ENCODE measurements around the gene NPTX1.

Gene NPTX1

GRCh38 chr17:80474961-80475909 is 1.2 kb downstream of the NPTX1 start:
- Mint-ChIP-seq H3K27me3 (peaks cover 73% of the 10 kb centered on the region), H3K27ac (no peak overlapping the region)

GRCh38 chr17:80474231-80474960 is 2.0 kb downstream of the NPTX1 start:
- Mint-ChIP-seq H3K27ac (no peak overlapping the region), H3K36me3 (no peaks in the 10 kb centered on the region), H3K4me1 (peaks cover 23% of the 10 kb centered on the region), H3K9me3 (no peaks in the 10 kb centered on the region), H3K4me3 (peak overlapping the region; percentile 57), H3K27me3 (peaks cover 73% of the 10 kb centered on the region)
- ATAC-seq, result no peak

More at GRCh38 chr17:80474961-80475909, 1.2 kb downstream of the NPTX1 start:
- Mint-ChIP-seq H3K4me1 (peaks cover 23% of the 10 kb centered on the region), H3K4me3 (peak overlapping the region; percentile 57), H3K36me3 (no peaks in the 10 kb centered on the region), H3K9me3 (no peaks in the 10 kb centered on the region)
- ATAC-seq, result no peak

DNA sequence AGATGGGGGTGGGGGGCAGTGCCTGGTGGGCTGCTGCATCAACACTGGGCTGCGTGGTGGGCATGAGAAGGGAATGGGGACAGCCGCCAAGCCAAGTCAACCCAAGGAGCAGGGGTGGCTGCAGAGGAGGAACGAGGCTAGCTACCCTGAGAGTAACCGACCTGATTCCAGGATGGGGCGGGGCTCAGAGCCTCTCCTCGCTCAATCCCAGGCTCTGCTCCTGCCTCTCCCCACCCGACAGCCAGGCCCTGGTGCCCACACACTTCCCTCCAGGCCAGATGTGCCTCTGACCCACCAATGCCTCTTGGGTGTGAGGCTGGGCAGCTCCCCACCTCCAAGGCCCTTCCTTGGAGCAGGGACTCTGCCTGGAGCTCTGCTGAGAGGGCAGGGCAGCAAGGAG is 2.7 kb downstream of the NPTX1 start:
- Mint-ChIP-seq H3K4me1 (peaks cover 23% of the 10 kb centered on the region), H3K27ac (no peak overlapping the region), H3K9me3 (no peaks in the 10 kb centered on the region), H3K36me3 (no peaks in the 10 kb centered on the region), H3K27me3 (peaks cover 73% of the 10 kb centered on the region), H3K4me3 (no peak overlapping the region)
- ATAC-seq, result no peak

GRCh38 chr17:80472996-80473395 is 3.4 kb downstream of the NPTX1 start:
- H3K4me1 Mint-ChIP-seq, result peaks cover 23% of the 10 kb centered on the region
- no peaks in the 10 kb centered on the region for H3K36me3 Mint-ChIP-seq
- H3K27me3 Mint-ChIP-seq, result peaks cover 78% of the 10 kb centered on the region
- ATAC-seq, result no peak
- no peak overlapping the region for H3K4me3 Mint-ChIP-seq
- no peaks in the 10 kb centered on the region for H3K9me3 Mint-ChIP-seq
- H3K27ac Mint-ChIP-seq, result no peak overlapping the region

GRCh38 chr17:80471922-80472321 is 4.5 kb downstream of the NPTX1 start:
- no peak for ATAC-seq
- peaks cover 23% of the 10 kb centered on the region for H3K4me1 Mint-ChIP-seq
- peaks cover 88% of the 10 kb centered on the region for H3K27me3 Mint-ChIP-seq
- no peak overlapping the region for H3K4me3 Mint-ChIP-seq
- H3K27ac Mint-ChIP-seq, result no peak overlapping the region
- H3K36me3 Mint-ChIP-seq, result no peaks in the 10 kb centered on the region
- H3K9me3 Mint-ChIP-seq, result no peaks in the 10 kb centered on the region

DNA sequence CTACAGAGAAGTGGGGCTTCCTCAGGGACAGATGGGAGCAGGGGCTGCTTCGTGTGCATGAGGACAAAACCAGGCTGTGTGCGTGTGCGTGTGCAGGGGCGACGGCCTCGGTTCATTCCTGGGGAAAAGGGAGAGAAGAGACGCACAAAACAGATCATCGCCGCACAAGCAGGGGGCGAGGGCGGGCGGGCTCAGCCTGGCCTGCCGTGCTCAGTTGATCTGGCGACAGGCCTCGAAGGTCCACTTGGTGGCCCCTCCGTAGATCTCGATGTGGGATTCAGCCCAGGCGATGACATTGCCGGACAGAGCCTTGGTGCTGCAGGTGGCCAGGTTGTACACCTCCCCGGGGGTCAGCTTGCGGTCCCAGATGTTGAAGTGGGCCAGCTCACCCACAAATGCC is 5.8 kb downstream of the NPTX1 start:
- H3K36me3 Mint-ChIP-seq, result no peaks in the 10 kb centered on the region

DNA sequence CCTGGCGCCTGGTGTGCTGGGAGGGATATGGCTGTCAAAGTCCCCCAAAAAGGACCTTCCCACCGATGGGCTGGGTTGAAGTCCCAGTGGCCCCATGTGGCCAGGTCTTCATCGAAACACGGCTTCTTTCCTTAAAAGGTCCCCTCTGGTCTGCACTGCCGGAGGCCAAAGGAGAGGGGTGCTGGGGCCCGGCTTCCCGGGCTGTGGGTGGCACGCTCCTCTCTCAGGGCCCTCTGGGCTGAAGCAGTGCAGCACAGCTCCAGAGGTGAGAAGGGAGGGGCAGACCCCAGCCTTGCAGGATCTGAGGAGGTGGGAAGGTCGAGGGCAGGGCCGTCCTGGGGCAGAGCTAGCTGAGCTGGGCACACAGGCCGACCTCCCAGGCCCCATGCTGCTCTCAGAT is 6.7 kb downstream of the NPTX1 start:
- H3K9me3 Mint-ChIP-seq, result no peaks in the 10 kb centered on the region
- no peak overlapping the region for H3K27ac Mint-ChIP-seq
- peaks cover 13% of the 10 kb centered on the region for H3K4me1 Mint-ChIP-seq
- H3K27me3 Mint-ChIP-seq, result peaks cover 100% of the 10 kb centered on the region
- H3K36me3 Mint-ChIP-seq, result no peaks in the 10 kb centered on the region
- ATAC-seq, result no peak
- H3K4me3 Mint-ChIP-seq, result no peak overlapping the region

More for the DNA sequence above, 5.8 kb downstream of the NPTX1 start:
- peaks cover 100% of the 10 kb centered on the region for H3K27me3 Mint-ChIP-seq
- no peak for ATAC-seq
- no peaks in the 10 kb centered on the region for H3K9me3 Mint-ChIP-seq
- no peak overlapping the region for H3K27ac Mint-ChIP-seq
- peaks cover 22% of the 10 kb centered on the region for H3K4me1 Mint-ChIP-seq
- no peak overlapping the region for H3K4me3 Mint-ChIP-seq

DNA sequence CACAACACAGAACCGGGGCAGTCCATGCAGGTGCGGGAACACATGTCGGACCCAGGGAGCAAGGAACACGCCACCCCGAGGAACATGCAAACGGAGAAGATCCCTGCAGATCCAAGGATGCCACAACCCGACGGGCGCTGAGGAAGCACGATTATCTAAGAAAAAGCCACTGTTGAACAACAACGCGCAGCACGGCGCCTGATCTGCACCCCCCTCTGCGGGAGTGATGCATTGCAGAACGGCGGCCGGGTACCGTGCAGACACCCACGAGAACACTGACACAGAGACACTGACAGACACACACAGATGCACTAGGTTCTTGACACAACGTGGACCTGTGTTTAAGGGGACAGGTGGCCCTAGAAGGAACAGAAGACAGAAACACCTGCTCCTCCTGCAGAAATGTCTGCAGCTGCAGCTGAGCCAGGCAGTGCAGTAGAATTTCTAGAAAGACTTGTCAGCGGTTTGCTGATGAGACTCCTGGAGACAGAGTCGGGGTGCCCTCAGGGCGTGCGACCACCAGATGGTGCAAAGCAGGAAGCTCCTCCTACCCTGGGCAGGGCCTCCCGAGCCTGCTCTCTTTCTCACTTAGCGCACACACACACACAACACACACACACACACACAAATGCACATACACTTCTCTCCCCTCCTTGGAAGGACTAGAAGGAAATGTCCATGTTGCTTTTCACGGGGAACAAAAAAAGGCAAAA is 7.5 kb downstream of the NPTX1 start:
- no peak overlapping the region for H3K4me3 Mint-ChIP-seq
- no peaks in the 10 kb centered on the region for H3K9me3 Mint-ChIP-seq
- no peak for ATAC-seq
- no peaks in the 10 kb centered on the region for H3K36me3 Mint-ChIP-seq
- H3K27ac Mint-ChIP-seq, result no peak overlapping the region
- peaks cover 100% of the 10 kb centered on the region for H3K27me3 Mint-ChIP-seq
- peaks cover 10% of the 10 kb centered on the region for H3K4me1 Mint-ChIP-seq

- Mint-ChIP-seq H3K27me3 (peaks cover 100% of the 10 kb centered on the region), H3K27ac (no peak overlapping the region), H3K36me3 (no peaks in the 10 kb centered on the region), H3K4me3 (no peak overlapping the region), H3K9me3 (no peaks in the 10 kb centered on the region), H3K4me1 (peaks cover 10% of the 10 kb centered on the region)
- no peak for ATAC-seq
Observed at GRCh38 chr17:80468242-80468641, 8.2 kb downstream of the NPTX1 start.

GRCh38 chr17:80466188-80466705 is 10.2 kb downstream of the NPTX1 start:
- Mint-ChIP-seq H3K4me1 (no peaks in the 10 kb centered on the region), H3K27ac (no peak overlapping the region), H3K36me3 (no peaks in the 10 kb centered on the region), H3K27me3 (peaks cover 92% of the 10 kb centered on the region), H3K9me3 (no peaks in the 10 kb centered on the region), H3K4me3 (no peak overlapping the region)
- ATAC-seq, result no peak

DNA sequence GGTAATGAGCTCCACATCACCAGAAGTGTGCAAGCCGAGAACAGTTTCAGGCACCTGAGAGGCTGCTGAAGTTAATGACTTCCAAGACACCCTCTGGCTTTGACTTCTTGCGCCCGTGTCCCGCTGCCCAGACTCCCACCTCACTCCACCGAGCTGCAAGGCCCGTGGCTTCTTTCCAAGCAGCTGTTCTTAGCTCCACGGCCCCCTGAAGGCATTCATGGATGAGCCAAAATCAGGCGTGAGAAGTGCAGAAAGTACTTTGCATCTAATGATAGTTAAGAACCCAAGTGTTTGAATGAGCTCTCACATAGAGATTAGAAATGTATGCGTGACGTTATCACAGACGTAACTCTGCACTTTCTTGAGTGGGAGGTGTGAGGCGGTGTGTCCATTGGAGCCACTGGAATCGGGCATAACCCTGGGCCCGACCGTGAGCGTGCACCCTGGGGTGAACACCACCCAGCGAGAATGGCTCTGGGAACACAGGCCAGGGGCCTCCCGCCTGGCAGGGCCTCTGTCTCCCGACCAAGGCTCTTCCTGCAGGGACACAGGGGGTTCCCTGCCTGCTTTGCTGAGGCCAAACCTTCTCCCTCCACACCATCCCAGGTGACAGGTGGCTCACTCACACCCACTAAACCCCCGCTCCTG is 11.0 kb downstream of the NPTX1 start:
- H3K36me3 Mint-ChIP-seq, result no peaks in the 10 kb centered on the region
- H3K27me3 Mint-ChIP-seq, result peaks cover 92% of the 10 kb centered on the region
- no peak overlapping the region for H3K4me3 Mint-ChIP-seq
- no peak overlapping the region for H3K27ac Mint-ChIP-seq
- H3K4me1 Mint-ChIP-seq, result no peaks in the 10 kb centered on the region
- ATAC-seq, result no peak
- no peaks in the 10 kb centered on the region for H3K9me3 Mint-ChIP-seq

DNA sequence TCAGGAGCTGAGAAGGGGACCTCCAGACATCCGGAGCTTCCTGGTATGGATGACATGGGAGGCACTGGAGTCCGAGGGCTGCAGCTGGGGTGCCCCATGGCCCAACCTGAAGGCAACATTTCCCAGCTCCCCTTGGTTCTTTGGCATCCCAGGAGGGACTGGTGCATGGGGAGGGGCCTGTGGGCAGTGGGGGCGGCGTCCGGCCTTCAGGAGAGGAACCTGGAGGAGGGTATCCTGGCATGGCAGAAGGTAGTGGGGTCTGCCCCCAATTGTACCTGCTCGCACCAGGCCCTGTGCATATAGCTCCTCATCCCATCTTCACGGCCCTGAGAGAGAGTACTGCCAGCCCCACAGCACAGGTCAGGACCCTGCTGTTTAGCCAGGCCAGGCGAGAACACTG is 11.9 kb downstream of the NPTX1 start:
- H3K4me1 Mint-ChIP-seq, result no peaks in the 10 kb centered on the region
- H3K27me3 Mint-ChIP-seq, result peaks cover 90% of the 10 kb centered on the region
- H3K27ac Mint-ChIP-seq, result no peak overlapping the region
- H3K9me3 Mint-ChIP-seq, result no peaks in the 10 kb centered on the region
- no peak overlapping the region for H3K4me3 Mint-ChIP-seq
- no peaks in the 10 kb centered on the region for H3K36me3 Mint-ChIP-seq
- ATAC-seq, result no peak

DNA sequence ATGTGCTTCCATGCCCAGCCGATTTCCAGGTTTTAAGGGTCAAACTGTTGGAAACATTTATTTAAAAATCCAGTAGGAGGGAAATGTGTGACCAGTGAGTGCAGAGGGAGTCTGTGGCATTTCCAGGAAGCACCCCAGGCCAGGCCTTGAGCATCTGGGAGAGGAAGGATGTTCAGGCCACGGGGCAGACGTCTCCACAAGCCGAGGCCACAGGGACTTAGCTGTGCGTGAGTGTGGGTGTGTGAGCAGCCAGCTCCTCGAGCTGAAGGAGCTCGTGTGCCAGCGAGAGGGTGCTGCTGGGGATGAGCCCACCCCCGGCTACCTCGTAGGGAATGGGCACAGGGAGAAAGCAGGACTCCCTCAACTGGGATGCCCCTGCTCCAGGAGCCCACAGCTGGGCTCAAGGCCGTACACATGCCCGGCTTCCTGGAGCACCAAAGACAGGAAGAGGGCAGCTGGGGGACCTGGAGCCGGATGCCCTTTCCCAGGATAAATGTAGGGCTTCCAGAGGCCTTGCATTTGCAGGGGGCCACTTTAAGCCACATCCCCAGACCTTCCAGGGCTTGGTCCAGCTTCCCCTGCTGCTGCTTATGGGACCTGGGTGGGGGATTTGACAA is 12.5 kb downstream of the NPTX1 start:
- no peak overlapping the region for H3K4me3 Mint-ChIP-seq
- no peaks in the 10 kb centered on the region for H3K4me1 Mint-ChIP-seq
- peaks cover 90% of the 10 kb centered on the region for H3K27me3 Mint-ChIP-seq
- H3K27ac Mint-ChIP-seq, result no peak overlapping the region
- no peak for ATAC-seq
- H3K36me3 Mint-ChIP-seq, result no peaks in the 10 kb centered on the region
- H3K9me3 Mint-ChIP-seq, result no peaks in the 10 kb centered on the region

DNA sequence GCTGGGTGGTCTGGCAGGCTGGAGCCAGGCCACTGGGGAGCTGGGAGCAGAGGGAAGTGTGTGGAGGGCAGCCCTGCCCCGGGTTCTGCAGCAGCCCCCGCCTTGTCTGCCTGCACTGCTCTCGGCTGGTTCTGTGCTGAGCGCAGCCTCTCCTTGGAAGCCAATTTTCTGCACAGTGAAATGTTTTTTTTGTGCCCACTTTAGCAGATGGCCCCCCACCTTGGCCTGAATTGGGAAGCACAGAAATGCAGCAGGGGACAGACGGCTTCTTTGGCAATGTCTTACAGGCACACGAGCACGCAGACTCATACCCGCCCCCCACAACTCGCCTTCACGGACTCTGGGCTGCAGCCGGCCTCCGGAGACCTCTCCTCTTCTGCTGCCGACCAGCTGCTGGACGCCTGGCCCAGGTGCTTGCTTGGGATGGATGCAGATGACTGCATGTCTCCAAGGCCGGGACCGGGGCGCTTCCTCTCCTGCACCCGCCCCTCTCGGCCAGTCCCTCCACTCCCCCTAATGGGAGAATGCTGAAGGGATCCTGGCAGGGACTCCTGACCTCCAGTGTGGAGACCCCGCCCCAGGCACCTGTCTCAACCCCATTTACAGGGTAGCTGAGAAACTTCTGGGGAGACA is 14.8 kb downstream of the NPTX1 start:
- ATAC-seq, result no peak
- peaks cover 13% of the 10 kb centered on the region for H3K4me1 Mint-ChIP-seq
- no peak overlapping the region for H3K27ac Mint-ChIP-seq
- H3K27me3 Mint-ChIP-seq, result peaks cover 90% of the 10 kb centered on the region
- H3K9me3 Mint-ChIP-seq, result no peaks in the 10 kb centered on the region
- H3K4me3 Mint-ChIP-seq, result no peak overlapping the region
- no peaks in the 10 kb centered on the region for H3K36me3 Mint-ChIP-seq

Measured in stimulated activated memory B cell treated with anti-CD40 and anti-IgM and Interleukin-4, amounts not matched to agents 10 μg/mL and 1 μg/mL and 100 μg/mL, for 72 hours (primary cell).